CD1c-positive myeloid dendritic cell (primary cell): ENCODE results near the gene MTA3.

Source experiments
- DNase-seq: peaks from one replicate; pipeline ENCODE4 v3.0.0-alpha.2; 2016; ENCODE audit errors: extremely low spot score

The MTA3 gene

DNA sequence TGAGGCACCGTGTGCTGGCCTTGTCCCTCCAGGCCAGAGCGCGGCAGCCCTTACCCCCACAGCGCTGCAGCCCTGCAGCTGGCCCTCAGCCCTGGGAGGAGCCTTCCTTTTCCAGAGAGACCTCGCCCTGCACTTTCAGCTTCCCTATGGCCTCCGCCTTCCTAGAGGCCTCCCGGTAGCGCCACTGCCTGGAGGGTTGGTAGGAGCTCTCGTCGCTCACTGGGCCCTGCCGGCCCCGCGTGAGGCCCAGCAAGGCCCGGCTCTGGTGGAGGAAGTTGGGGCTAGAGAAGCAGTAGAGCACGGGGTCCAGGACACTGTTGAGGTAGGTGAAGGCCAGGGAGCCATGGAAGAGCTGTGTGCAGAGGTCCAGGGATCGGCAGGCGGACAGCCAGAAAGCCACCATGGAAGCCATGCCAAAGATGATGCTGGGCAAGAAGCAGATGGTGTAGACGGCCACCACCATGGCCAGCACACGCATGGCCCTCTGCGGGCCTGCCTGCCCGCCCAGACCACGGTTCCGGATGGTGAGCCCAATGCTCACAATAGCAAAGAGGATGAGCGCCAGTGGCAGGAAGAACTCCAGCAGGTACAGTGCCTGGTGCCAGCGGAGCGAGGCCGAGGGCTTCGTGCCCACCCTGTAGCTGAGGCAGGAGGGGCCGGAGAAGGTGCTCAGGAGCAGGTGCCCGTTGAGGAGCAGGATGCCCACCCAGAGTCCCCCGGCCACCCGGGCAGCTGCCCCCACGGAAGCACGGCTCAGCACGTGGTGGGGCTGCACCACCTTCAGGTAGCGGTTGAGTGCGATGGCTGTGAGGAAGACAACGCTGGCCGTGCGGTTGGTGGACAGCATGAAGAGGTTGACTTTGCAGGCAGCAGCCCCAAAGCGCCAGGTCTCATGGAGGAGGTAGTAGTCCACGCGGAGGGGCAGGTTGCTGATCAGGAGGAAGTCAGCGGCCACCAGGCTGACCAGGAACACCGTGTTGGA, 194.7 kb downstream of the MTA3 start:
- no peak for DNase-seq

DNA sequence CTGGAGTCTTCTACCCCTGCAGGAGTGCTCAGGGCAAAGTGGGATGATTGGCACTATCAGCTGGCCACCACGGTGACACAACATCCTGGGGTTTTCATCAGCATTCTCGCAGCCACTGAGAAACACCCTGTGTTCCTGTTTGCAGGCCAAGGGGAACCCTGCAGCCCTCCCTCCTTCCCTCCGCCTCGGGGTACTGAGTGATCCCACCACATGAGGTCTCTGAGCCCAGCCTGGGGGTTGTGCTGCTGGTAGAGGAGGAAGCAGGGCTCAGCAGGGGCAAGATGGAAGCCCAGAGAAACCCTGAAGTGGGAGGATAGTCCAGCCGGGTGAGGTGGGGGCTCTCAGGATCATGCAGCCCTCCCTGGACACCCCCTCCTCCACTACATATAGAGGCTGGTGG, 195.7 kb downstream of the MTA3 start, which contains the start of gene OXER1:
Gene OXER1 (minus strand): TSS at position 40 of the 400 bp plus-strand sequence. CDS start 73 bp downstream, outside the sequence.
- DNase-seq = peak; percentile 63

GRCh38 chr2:42764901-42765300, 196.5 kb downstream of the MTA3 start:
- no peak for DNase-seq

GRCh38 chr2:42765686-42766085, 197.3 kb downstream of the MTA3 start:
- no peak for DNase-seq

DNA sequence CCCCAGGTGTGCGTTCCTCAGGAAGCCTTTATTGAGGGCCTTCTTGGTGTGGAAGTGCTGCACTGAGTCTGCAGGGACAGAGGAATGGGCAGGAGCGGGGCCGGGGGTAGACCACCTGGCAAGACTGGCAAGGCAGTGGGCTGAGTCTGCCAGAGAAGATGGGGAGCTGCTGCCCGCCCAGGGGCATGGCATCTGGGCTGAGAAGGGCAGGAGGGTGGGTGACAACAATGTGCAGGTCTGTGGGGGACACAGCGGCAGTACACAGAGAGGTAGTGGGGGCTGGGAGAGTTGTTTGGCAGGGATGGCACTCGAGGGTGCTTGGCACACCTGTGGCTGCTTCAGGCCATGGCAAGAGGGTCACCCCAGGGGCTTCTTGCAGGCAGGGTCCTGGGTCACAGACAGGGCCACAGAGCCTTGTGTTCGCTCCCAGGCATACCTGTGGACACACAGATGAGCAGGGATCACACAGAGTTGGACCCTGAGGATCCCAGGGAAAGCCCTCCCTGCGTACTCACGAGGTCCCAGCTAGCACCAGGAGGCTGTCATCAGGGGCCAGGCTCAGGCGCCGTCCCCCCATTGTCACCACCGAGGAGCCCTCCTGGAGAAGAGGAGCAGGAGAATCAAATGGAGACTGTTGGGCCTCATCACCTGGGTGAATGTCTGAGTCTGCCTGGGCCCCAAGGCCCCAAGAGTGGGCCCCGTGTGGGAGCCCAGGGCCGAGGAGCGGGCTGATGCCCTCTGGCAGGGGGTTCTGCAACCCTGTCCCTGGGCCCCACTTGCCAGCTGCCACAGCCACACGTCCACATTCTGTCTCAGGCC, 198.9 kb downstream of the MTA3 start:
- no peak for DNase-seq

GRCh38 chr2:42767899-42768705, 199.7 kb downstream of the MTA3 start:
- DNase-seq = no peak

GRCh38 chr2:42768706-42769256, 200.3 kb downstream of the MTA3 start:
- DNase-seq = no peak

DNA sequence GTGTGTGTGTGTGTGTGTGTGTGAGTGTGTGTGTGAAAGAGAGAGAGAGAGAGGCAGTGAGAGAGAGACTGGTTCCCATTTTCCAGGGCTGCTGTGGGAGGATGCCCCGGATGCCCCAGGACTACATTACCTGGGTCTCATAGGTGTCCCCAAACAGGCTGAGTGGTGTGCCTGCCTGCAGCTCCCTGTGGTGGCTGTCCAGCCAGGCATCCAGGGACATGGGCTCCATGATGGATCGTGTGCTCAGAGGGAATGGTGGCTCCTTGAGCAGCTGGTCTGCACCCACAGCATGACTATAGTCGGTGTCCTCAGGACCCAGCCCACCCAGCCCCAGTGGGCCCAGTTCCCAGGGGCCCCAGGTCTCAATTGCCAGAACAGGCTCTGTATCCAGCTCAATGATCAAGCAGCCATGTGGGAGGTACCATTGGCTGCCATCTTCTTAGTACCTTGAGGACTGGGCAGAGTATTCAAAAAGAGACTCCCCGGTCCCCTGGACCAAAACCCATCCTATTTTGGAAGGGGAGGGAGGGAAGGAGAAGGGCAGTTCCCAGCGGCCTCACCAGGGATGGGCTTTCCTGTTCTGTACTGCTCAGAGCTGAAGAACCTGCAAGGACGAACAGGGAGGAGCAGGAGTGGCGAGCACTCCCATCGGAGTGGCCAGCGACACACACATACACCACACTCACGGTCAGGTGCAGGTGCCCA, 201.3 kb downstream of the MTA3 start:
- DNase-seq = no peak

DNA sequence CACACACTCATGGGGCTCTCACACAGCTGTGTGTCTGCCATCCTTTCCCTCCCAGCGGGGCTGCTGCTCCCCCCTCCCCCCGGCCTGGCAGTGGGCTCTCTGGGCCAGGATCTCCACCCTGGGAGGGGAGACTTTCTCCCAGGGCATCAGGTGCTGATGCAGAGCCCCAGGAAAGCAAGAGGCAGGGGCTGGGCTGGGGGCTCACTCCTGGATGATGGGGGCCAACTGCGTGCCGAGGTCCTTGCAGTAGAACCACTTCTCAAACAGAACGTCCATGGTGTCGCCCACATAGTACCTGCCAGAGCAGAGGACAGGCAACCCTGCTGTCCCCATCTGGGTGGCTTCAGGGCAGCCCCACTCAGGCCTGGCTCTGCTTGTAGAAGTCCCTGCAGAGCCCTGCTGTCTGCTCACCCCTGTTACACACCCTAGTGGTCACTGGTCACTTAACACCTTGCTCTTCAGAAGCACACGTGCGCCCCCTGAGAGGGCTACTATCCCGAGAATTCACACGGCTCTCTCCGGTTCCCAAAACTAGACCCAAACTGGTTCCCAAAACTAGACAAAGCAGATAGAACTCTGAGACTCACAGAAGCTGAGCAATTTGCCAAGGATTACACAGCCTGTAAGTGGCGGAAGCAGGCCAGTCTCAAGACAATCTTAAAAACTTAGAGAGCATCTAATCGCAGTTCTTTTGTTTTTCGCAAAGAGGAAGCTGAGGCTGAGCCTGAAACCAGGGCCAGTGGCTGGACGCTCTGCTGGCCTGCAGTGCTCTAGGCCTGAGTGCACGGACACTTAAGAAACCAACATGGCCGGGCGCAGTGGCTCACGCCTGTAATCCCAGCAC, 202.1 kb downstream of the MTA3 start:
- DNase-seq = peak; percentile 75

- no peak for DNase-seq
These were observed 203.2 kb downstream of the MTA3 start for GRCh38 chr2:42771546-42772153.

DNA sequence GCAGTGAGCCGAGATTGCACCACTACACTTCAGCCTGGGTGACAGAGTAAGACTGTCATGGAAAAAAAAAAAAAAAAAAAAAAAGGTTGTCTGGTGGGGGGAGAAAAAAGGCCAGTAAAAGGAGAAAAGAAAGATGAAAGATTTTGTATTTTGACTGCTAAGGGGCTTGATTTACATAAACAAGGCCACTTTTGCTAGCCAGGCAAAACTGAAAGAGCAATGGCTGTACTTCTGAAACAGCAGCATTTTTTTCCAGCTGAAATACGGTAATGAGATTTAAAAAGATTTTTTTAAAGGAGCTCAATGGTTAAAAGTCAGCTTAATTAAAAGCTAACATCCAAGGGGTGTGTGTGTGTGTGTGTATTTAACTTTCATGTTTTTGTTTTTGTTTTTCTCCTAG, 206.8 kb downstream of the MTA3 start:
- no peak for DNase-seq

GRCh38 chr2:42775810-42776209, 207.4 kb downstream of the MTA3 start:
- DNase-seq = peak; percentile 12

DNA sequence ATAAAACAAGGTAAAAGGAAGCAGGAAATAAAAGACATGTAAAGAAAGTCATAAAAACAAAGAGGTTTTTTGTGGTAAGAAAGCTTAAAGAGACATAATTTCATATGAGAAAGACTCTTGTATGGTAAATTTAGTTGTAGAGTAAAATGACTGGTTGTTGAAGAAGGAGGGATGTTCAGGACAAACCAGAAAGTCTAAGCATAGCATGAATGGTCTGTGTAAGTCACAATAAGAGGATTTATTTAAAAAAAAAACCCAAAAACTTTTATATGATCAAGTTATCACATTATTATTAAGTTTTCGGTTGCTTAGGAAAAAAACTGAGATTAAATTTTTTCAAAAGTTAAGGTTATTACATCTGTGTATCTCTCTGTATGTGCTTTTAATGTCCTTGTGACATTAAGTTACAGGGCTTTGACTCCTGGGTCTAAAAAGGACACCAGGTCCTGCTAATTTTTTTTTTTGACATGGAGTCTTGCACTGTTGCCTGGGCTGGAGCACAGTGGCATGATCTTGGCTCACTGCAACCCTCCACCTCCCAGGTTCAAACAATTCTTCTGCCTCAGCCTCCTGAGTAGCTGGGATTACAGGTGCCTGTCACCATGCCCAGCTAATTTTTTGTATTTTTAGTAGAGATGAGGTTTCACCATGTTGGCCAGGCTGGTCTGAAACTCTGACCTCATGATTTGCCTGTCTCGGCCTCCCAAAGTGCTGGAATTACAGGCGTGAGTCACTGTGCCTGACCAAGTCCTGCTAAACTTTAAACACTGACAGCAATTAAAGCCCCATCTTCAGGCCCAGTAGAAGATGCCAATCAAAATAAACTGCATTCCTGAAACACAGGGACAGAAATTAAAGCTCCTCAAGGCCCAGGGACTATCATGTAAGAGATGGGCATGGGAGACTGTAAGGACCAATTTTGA, 209.7 kb downstream of the MTA3 start:
- no peak for DNase-seq

- no peak for DNase-seq
These were observed 212.7 kb downstream of the MTA3 start for GRCh38 chr2:42781181-42781580.

GRCh38 chr2:42783511-42783910, 215.1 kb downstream of the MTA3 start:
- DNase-seq = no peak

DNA sequence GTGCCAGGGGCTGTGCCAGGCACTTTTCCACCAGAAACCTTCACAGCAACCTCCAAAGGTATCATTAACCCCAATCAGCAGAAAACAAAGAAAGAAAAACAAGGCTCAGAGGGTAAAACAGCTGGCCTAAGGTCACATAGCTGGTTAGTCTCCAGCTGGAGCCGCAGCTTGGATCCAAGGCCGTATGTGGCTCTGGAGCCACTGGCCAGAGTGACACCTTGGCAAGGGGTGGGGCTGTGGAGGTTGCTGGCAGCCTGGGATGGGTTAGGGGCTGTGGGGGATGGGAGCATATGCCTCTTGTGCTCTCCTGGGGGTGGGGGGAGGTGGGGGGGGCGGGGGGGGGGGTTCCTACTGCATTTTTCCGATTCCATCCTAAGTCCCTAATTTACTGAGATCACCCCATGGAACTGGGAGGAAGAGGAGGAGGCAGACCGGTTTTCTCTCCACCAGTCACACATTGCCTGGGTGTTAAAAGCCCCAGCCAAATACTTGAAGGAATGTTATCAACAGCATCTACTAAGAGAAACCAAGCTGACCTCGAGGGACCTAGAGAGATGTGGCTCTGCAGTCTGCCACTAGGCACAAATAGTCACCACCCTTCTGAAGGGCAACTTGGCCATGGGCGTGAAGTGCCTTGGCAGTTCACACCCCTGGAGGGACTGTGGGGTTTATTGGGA, 215.9 kb downstream of the MTA3 start:
- DNase-seq = no peak

- DNase-seq = no peak
These were observed 218.3 kb downstream of the MTA3 start for GRCh38 chr2:42786561-42787345.
